HG02943 (cell line): ENCODE measurements around the gene MSTN.

Experiments
- ATAC-seq: cut with Tn5 transposase; IDR thresholded peaks from one replicate; pipeline ENCODE4 v1.9.1; 2021; ENCODE audit warnings: mild to moderate bottlenecking, low read depth, moderate library complexity; ENCODE audit not compliant: unreplicated experiment

MSTN gene

DNA sequence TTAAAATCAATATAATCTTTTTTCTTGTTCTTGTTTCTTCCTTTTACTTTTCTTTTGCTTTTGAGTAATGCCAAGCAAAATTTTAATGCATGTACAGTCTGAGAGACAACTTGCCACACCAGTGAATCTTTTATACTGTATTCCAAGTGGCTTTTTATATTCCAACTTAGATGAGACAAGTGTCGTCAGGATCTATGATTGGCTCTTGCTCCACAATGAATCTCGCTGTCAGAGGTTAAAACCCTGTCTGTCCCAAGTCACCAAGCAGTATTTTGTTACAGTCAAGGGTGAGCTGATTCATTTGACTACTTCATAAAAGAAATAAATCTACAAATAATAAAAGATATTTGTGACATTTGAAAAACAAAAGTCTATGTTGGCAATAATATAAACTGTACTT lies at the start of gene MSTN:
MSTN (minus strand) TSS at position 129 of the 400 bp plus-strand sequence. CDS start 133 bp downstream, outside the sequence.
- no peak for ATAC-seq

DNA sequence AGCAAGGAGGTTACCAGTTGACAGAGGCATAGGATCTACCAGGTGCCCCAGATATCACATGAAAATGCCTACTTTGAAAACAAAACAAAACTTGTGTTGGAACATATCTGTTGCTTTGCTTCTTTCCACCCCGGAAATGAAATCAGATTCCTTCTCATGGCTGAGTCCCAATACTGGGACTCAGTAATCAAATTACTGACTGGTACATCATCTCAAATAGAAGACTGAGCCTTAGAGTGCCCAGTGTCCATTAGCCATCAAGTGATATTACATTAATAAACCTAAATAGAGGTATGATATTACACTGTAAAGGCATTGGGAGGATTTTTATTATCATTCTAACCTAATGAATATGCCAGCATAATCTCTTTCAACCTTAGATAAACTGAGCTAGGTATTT lies 48.6 kb upstream of the MSTN start:
- no peak for ATAC-seq

DNA sequence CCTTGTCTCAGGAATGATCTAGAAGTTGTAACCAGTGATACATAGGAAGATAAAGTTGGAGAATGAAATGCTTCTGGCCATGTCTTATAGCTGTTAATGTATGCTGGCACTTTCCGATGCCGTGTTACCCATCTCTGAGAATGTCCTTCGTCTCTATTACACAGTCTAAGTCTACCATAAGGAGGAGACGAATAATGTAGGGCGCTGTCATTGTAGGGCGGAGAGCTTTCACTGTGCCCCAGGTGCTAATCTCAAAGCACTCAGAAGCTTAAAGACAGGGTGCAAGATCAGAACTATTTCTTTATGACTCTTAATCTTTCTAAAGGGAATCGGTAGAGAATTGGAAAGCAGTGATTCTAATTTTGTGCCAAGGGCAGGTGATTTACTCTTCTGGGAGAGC lies 48.2 kb upstream of the MSTN start:
- ATAC-seq = no peak

DNA sequence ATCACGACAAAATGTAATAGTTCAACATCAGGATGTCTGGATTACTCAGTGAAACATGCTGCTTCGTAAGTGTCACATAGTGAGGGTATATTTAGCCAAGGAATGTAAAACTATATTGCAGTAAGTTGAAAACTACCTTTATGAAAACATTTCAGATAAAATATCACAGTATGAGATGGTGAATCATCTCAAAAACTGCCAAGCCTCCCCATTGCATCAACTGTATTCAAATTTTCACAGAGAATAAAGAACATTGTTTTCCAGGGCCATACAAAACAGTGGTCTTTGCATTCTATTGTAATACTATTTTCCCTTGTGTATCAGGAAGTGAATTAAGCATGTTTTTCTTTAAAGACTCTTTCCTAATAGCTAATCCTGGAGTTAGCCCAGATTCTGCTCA lies 47.6 kb upstream of the MSTN start:
- ATAC-seq = no peak

DNA sequence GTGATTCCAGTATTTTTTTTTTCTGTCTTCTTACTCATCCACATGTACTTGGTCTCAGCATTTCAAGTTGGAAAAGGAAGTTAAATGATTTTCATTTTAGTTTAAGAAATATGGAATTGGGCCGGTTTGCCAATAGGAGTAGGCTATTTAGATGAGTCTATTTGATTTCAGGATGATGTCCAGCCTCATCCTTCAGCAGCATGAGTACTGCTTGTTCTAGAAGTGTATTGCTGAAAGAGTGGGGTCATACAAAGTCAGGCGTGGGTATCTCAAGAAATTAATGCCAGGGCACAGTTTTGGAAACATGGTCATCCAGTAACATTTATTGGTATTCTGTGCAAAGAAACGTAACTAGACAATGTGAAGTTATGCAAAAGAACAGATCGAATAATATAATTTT lies 44.9 kb upstream of the MSTN start:
- no peak for ATAC-seq

DNA sequence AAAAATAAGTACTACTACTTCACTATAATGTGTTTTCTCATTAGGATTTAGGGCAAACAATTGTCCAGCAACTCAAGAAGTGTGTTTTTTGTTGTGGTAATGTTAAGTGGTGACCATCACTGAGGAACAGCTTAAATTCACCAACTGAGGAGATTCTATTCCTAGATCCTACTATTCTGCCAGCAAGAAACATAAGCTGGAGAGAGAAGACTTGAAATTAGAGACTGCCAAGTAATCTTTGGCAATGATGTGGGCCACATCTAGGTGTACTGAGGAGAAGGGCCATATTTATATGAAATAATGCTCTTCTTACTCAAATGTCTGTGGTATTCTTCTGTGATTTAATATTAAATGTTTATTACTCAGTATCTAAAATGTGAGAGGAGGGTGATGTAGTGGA lies 44.3 kb upstream of the MSTN start:
- no peak for ATAC-seq

DNA sequence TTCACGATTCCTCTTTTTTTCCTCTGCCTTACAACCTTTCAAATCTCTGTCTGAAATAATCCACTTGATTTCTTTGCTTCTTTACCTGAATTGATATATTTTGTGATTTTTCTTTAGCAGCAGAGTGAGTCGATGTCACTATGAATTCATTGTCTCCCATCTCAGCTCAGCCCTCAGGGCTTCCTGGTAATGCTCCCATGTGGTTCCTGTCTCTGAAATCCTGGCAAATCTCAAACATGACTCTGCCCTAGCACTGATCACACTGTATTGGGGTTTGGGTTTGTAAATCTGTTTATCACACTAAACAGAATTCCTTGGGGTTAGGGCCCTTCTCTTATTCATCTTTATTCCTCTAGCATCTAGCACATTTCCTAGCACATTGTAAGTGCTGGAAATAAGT lies 43.0 kb upstream of the MSTN start:
- no peak for ATAC-seq

DNA sequence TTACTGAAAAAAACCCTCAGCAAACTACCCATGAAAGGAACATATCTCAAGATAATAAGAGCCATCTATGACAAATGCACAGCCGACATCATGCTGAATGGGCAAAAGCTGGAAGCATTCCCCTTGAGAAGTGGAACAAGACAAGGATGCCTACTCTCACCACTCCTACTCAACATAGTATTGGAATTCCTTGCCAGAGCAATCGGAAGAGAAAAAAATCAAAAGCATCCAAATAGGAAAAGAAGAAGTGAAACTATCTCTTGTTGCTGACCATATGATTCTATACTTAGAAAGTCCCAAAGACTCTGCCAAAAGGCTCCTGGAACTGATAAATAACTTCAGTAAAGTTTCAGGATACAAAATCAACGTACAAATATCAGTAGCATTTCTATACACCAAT lies 40.6 kb upstream of the MSTN start:
- ATAC-seq = no peak

DNA sequence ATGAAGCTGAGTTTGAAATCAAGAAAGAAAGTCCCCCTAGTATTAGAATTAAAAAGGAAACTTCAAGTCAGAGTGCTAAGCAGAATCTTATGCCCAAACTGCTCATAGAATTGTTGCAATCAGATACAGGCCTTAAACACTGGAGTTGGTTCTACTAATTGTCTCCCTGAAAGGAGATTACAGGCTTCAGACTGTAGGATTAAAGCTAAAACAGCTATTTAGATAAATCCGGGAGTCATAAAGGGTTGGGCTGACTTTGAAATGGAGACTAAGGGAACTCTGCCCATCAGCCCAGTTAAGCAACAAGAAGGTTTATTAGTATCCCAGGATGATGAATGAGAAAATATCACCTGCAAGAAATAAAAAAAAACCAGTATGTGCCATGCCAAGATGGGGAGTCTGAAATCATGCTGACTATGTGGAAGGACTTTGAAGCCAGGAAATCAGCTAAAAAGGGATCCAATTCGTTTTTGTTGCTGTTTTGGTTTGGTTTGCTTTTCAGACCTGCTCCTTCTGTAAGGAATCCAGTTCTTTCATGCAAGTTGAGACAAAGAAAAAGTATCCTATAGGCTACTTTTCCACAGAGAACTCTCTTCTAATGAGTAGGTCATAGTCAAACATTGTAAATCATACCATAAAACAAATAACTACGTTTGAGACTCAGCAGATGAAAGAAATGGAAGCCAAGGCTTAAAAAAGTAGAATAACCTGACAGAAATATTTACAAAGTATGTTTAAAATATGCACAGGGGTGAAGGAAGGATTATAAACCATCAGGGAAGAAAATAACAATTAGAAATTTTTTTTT lies 37.6 kb upstream of the MSTN start:
- no peak for ATAC-seq

DNA sequence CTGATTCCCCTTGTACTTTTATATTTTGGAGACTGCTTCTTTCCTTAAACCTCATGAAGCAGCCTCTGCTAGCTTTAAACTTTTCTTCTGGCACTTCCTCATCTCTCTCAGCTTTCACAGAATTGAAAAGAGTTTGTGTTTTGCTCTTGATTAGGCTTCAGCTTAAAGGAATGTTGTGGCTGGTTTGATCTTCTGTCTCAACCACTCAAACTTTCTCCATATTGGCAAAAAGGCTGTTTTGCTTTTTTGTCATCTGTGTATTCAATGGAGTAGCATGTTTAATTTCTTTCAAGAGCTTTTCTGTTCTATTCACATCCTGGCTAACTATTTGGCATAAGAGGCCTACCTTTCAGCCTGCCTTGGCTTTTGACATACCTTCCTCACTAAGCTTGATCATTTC lies 36.3 kb upstream of the MSTN start:
- no peak for ATAC-seq

DNA sequence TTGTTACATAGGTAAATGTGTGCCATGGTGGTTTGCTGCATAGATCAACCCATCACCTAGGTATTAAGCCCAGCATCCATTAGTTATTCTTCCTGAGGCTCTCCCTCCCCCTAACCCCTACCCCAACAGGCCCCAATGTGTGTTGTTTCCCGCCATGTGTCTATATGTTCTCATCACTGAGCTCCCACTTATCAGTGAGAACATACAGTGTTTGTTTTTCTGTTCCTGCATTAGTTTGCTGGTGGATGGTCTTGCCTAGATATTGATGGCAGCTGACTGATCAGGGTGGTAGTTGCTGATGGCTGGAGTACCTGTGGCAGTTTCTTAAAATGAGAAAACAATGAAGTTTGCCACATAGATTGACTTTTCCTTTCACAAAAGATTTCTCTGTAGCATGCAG lies 34.6 kb upstream of the MSTN start:
- ATAC-seq = no peak

DNA sequence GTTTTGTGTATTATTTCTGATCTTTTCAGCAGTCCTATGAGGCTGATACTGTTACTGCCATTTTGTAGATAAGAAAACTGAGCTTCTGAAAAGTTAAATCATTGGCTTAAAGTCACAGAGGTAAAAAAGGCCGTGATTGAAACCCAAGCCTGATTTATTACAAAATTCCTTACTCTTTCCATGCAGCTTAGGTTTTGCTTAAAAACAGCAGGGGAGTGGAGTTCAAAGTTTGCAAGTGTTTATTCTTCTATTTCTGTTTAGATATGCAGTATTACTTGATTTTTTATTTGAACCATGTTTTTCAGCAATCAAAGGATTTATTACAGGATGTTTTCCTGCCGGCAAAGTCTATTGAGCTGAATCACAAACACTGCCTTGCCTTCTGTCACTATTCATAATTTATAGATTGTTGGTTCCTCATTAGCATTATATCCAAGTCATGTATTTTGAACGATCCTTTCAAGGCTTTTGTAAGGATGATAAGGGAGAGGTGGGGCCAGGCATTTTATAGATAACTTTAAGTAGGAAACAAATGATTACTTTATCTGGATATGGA lies 31.9 kb upstream of the MSTN start:
- no peak for ATAC-seq

DNA sequence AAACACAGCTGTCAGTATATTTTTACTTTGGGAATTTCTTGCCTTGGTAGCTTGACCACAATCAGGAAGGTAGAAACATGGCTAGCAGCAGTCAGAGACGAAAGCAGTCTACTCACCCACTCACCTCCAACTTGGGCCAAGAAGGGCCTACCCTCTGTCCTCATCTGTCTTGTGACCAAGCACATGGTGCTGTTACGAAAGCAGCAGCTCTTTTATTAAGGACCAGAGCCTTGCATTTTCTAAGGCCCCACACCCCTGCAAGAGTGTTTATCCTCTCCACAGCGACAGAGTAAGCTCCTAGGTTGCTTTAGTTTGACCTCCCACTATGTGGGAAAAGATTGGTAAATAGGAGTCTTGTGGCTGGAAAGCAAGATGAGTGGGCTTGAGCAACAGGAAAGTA lies 31.3 kb upstream of the MSTN start:
- ATAC-seq = no peak

DNA sequence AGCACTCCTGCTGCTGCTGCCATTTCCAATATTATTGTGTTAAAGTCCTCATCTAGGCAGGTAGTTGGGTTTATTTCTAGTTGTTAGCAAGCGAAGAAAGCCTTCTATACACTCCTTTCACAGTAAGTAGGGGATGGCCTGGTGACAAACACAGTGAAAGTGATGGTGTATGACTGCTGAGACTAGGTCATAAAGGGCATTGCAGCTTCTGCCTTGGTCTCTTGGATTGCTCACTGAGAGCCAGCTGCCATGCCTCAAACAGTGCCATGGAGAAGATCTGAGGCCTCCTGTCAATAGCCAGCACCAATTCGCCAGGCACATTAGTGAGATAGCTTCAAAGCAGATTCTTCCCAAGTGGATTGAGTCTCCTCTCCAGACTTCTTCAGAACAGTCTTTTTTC lies 27.6 kb upstream of the MSTN start:
- ATAC-seq = no peak

DNA sequence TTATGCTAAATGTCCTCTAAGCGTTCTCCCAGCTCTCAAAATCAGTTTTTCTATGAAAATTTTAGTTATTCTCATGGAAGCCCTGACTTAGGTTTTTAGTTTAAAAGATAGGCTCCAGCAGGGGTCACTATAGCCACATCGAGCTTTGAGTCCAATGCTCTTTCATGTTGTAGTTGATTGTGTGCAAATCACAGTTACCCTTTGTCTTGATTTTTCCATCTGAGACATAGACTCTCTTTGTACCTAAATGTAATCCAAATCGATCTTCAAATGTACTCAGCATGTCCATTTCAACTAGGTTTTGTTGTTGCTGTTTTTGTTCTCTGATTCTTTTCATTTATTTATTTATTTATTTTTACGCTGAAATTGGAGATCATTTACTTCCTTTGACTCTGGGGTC lies 26.4 kb upstream of the MSTN start:
- peak; percentile 58 for ATAC-seq

DNA sequence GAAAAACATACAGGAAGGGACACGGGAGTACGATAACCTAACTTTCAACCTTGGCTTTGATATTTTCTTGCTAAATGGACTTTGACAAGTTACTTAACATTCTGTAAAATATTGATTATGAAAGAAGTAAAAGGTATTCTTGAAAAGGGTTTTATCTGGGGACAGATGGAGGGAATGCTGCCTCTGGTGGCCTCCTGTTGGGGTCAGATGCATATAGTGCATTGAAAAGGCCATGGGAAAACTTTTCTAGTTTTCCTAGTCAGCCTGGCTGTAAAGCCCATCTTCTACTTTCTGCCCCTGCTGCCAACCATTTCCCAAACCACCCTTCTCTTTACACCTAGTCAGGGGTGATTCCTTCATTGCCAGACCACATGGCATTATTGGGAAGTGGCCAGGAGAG lies 22.2 kb upstream of the MSTN start:
- no peak for ATAC-seq

DNA sequence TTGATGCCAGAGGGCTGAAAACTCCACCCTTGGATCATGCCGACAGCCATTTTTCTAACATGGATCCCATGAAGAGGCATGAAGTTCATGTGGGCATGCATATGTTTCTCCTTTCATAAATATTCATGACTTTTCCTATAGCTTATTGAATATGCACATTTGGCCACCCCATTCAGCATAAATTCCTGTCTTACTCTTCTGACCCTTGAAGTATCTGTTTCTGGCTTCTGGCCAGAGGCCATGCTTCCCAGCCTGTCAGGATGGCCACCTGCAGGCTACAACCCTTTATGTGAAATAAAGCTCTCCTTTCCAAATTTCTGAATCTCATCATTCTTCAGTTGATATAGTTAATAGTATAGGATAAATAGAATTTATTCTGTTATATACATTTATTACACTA lies 19.6 kb upstream of the MSTN start:
- ATAC-seq = no peak

DNA sequence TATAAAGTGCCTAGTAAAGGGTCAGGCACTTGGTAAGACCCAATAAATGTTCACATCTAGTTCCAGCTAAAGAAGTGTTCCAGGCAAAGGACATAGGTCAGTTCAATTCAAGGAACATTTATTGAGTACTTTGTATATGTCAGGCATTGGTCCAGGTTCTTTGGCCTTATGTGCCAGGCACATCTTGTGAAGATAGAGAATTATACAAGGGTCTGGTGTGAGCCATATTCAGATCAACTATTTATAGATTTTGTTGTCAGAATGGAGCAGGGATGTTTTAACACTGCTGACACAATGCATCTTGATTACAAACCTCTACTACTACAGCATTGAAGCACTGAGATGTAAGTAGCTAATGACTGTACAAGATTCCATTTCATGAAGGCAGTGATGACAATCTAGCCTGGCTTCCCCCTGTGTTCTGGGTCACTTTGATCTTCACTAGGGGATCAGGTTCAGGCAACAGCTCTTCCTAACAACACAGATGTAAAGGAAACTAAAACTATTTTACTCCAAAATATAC lies 18.1 kb upstream of the MSTN start:
- no peak for ATAC-seq

DNA sequence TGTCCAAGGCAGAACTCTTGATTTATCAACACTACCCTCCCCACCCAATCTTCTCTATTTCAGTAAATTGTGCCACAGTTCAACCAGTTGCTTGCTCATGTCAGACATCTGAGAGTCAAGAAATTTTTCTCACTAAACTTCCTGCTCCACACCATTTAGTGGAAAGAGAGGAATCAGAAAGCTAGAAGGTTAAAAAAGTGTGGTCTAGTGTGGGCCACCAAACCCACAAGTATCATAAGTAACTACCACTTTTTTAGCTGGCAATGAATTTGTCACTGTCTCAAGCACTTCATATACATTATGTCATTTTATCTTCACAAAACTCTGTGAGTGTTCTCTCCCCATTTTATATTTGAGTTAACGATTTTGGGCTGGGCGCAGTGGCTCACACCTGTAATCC lies 16.6 kb upstream of the MSTN start:
- ATAC-seq = no peak

DNA sequence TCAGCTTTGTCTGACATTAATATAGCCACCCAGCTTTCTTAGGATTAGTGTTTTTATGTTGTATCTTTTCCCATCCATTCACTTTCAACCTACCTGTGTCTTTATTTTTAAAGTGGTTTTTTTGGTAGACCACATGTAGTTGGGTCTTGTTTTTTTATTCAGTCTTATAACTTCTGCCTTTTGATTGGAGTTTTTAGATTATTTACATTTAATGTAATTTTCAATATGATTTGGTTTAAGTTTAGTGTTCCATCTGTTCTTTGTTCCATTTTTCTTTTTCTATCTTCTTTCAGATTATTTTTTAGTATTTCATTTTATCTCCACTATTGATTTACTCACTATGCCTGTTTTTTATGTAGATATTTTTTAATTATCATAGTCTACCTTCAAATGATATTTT lies 13.1 kb upstream of the MSTN start:
- ATAC-seq = no peak

DNA sequence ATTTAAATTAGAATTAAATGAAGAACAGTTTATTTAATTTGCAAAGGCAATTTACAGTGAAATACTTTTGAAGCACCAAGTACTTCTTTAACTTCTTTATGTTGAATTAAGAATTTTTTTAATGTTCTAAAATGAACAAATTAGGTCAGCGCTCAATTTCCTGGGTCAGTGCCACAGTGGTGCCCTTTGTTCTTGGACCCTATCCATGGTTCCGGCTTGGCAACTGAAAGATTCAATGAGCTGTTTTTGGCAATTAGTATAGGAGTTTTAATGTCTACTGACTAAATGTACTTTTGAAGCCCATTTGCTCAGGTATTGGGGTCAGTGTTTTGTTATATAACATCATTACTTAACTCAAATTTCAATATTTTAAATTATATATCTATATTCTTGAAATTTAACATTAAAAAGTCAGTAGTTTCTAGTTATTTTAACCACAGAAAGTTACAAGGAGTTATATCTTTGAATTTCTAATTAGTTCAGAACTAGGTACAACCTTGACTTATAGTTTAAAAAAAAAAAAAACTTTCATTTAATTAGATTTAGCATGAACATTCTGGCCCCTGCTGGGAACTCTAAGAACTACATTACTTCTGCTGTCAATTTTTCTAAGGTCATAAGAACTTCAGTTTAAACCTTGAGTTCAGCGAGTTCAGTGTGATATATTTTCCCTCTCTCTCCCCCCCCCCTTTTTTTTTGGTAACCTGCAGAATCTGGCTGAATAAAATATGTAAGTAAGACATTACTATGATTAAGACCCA lies 7.6 kb upstream of the MSTN start:
- ATAC-seq = no peak

DNA sequence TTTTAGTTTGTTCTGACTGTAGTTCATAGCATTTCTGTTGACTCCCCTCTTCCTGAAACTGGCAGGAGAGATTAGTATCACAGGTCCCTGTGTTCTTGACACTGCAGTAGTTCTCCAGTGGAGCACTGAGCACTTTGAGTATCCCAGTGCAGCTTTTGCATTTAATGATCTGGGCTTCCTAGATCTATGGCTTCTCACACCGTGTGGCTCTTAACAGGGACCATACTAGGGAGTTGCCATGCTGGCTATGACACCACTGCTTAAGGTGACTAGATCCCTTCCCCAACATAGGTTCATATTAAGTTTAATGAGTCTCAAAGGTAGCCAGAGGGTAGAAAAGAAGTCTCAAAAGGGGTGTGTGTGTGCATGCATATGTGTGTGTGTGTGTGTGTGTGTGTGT lies 6.2 kb upstream of the MSTN start:
- no peak for ATAC-seq
